Esophagus squamous epithelium (tissue), 4 donors: ENCODE results near the gene KLF16.

ENCODE experiments used
- POLR2A ChIP-seq, 4 donors: fragments of 450-650 bp; IDR thresholded peaks; one replicate each; pipeline ENCODE4 v1.6.1; 2017; ENCODE audit warnings: antibody characterized with exemption in 4 of 4, mild to moderate bottlenecking in 4 of 4, moderate library complexity in 3 of 4
- TF ChIP-seq, protein P1 (sequence below), 6 experiments: fragments of 450-650 bp in 4 of 6; fragments of 200-600 bp in 2 of 6; sonication (generic) in 2 of 6; IDR thresholded peaks; one replicate each; pipeline ENCODE4 v1.5.1; 2016 to 2019; ENCODE audit warnings: antibody characterized with exemption in 6 of 6, mild to moderate bottlenecking in 4 of 6, moderate library complexity in 4 of 6

GRCh38 chr19:1868971-1869370 is 5.6 kb upstream of the KLF16 start:
- TF ChIP-seq, protein P1, sequence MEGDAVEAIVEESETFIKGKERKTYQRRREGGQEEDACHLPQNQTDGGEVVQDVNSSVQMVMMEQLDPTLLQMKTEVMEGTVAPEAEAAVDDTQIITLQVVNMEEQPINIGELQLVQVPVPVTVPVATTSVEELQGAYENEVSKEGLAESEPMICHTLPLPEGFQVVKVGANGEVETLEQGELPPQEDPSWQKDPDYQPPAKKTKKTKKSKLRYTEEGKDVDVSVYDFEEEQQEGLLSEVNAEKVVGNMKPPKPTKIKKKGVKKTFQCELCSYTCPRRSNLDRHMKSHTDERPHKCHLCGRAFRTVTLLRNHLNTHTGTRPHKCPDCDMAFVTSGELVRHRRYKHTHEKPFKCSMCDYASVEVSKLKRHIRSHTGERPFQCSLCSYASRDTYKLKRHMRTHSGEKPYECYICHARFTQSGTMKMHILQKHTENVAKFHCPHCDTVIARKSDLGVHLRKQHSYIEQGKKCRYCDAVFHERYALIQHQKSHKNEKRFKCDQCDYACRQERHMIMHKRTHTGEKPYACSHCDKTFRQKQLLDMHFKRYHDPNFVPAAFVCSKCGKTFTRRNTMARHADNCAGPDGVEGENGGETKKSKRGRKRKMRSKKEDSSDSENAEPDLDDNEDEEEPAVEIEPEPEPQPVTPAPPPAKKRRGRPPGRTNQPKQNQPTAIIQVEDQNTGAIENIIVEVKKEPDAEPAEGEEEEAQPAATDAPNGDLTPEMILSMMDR (IDR thresholded peaks at IDR 0.05) = no peak
- TF ChIP-seq POLR2A (IDR thresholded peaks at IDR 0.05) = no peak
